ENCODE results near the gene MCRIP1. TPM values are rescaled to one million over a fixed set of nuclear protein-coding genes. Genes with fewer than 3 reads are reported as not detected.

Gene MCRIP1
- total and polyA plus RNA-seq, 2 donors (not counting 1 experiment from before 2014, with no cell fraction given): 69.7 to 84.0 TPM

DNA sequence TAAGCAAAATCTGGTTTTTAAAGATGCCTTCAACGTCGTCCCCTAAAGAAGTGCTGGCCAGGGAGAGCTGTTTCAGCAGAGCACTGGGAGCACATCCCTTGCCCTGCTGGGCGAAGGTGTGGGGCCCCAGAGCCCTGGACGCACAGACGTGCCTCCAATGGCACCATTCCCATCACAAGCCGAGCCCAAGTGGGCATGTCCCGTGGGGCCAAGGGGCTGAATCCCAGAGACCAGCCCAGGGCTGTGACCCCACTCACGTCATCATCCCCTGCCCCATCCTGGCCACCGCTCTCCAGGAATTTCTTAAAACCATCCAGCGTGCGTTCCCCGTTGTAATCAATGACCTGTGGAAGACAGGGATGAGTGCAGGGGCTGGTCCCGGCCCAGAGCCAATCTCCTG is 11.8 kb upstream of the MCRIP1 start:
- 98% methylated on average over 12 of the region's 13 CpGs for WGBS (ENCODE audit: insufficient coverage)
- Histone ChIP-seq H3K27ac (ENCODE audit: low read length in 2 of 2) (no peak overlapping the region), H3K9me3 (ENCODE audit: control extremely low read depth in 1 of 3, control insufficient read depth in 2 of 3, insufficient read depth in 1 of 3, low read length in 2 of 3) (no peaks in the 10 kb centered on the region), H3K79me2 (ENCODE audit: control insufficient read depth, insufficient read depth, low read length) (no peaks in the 10 kb centered on the region), H3K36me3 (replicated peaks in 1 of 2; ENCODE audit: control extremely low read depth in 1 of 2, control insufficient read depth in 1 of 2, extremely low read depth in 1 of 2, insufficient read depth in 2 of 2, low read length in 1 of 2) (peaks cover 3 to 47% of the 10 kb centered on the region in 2 experiments), H3K9ac (ENCODE audit: low read length) (no peak overlapping the region), H2AFZ (ENCODE audit: insufficient read depth, low read depth, low read length, poor library complexity, severe bottlenecking) (no peak overlapping the region), H3K4me1 (ENCODE audit: control insufficient read depth in 2 of 2, insufficient read depth in 2 of 2, low read length in 2 of 2) (no peaks in the 10 kb centered on the region), H3K4me3 (ENCODE audit: control extremely low read depth in 1 of 5, extremely low read depth in 1 of 5, insufficient read depth in 1 of 5, low read depth in 2 of 5, low read length in 4 of 5) (no peak overlapping the region), H3K27me3 (replicated peaks in 1 of 4; ENCODE audit: control extremely low read depth in 1 of 4, control insufficient read depth in 3 of 4, insufficient read depth in 4 of 4, low read length in 3 of 4) (no peaks in the 10 kb centered on the region), H3K4me2 (replicated peaks; ENCODE audit: low read depth, low read length, poor library complexity, severe bottlenecking) (no peak overlapping the region), H4K20me1 (ENCODE audit: control insufficient read depth, insufficient read depth, low read length, poor library complexity, severe bottlenecking) (no peaks in the 10 kb centered on the region)
- POLR2A ChIA-PET: no interaction called here
- Mint-ChIP-seq H3K27ac (no peak overlapping the region), H3K27me3 (no peaks in the 10 kb centered on the region), H3K4me3 (no peak overlapping the region), H3K4me1 (no peaks in the 10 kb centered on the region), H3K9me3 (ENCODE audit: insufficient read depth) (no peaks in the 10 kb centered on the region)
- DNase-seq: no peak
- no peak for ATAC-seq (ENCODE audit: low read depth)
- intact Hi-C loops (cut with micrococcal nuclease): no loop called here
- CTCF ChIA-PET: no interaction called here
- TF ChIP-seq EZH2 (IDR thresholded peaks at IDR 0.05; ENCODE audit: borderline replicate concordance, insufficient read depth, low read depth, low read length, poor library complexity, severe bottlenecking): no peak
- TF ChIP-seq, protein P1, sequence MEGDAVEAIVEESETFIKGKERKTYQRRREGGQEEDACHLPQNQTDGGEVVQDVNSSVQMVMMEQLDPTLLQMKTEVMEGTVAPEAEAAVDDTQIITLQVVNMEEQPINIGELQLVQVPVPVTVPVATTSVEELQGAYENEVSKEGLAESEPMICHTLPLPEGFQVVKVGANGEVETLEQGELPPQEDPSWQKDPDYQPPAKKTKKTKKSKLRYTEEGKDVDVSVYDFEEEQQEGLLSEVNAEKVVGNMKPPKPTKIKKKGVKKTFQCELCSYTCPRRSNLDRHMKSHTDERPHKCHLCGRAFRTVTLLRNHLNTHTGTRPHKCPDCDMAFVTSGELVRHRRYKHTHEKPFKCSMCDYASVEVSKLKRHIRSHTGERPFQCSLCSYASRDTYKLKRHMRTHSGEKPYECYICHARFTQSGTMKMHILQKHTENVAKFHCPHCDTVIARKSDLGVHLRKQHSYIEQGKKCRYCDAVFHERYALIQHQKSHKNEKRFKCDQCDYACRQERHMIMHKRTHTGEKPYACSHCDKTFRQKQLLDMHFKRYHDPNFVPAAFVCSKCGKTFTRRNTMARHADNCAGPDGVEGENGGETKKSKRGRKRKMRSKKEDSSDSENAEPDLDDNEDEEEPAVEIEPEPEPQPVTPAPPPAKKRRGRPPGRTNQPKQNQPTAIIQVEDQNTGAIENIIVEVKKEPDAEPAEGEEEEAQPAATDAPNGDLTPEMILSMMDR (IDR thresholded peaks at IDR 0.05): no peak

DNA sequence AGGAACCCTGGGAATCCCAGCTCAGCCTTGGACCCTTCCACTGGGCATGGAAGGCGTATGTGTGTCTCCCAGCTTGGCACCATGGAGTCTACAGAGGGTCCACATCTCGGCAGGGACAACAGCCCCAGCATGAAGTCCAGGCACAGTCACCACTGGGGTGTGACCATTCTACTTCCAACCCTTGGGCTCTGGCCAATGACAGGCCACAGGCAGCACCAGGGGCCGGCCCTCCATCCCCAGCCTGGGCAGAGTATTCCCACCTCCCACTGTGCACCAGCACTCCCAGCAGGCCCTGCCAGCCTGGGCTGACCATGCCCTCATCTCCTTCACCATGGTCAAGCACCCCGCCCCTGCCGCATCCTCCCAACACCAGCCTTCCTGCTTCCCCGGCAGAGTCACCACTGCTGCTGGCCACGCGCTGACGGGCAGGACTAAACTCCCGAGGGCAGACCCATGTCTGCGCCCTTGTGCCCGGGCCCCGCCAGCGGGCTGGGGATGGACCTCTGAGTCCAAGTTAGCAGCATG is 11.3 kb upstream of the MCRIP1 start:
- ATAC-seq (ENCODE audit: low read depth) (no peak), DNase-seq (no peak)
- Mint-ChIP-seq H3K9me3 (ENCODE audit: insufficient read depth) (no peaks in the 10 kb centered on the region), H3K4me3 (no peak overlapping the region), H3K27ac (no peak overlapping the region), H3K4me1 (no peaks in the 10 kb centered on the region), H3K27me3 (no peaks in the 10 kb centered on the region)
- Histone ChIP-seq H3K79me2 (ENCODE audit: control insufficient read depth, insufficient read depth, low read length) (no peaks in the 10 kb centered on the region), H2AFZ (ENCODE audit: insufficient read depth, low read depth, low read length, poor library complexity, severe bottlenecking) (no peak overlapping the region), H4K20me1 (ENCODE audit: control insufficient read depth, insufficient read depth, low read length, poor library complexity, severe bottlenecking) (no peaks in the 10 kb centered on the region), H3K27ac (ENCODE audit: low read length in 2 of 2) (no peak overlapping the region), H3K36me3 (replicated peaks in 1 of 2; ENCODE audit: control extremely low read depth in 1 of 2, control insufficient read depth in 1 of 2, extremely low read depth in 1 of 2, insufficient read depth in 2 of 2, low read length in 1 of 2) (peaks cover 3 to 47% of the 10 kb centered on the region in 2 experiments), H3K27me3 (replicated peaks in 1 of 4; ENCODE audit: control extremely low read depth in 1 of 4, control insufficient read depth in 3 of 4, insufficient read depth in 4 of 4, low read length in 3 of 4) (no peaks in the 10 kb centered on the region), H3K4me2 (replicated peaks; ENCODE audit: low read depth, low read length, poor library complexity, severe bottlenecking) (no peak overlapping the region), H3K4me1 (ENCODE audit: control insufficient read depth in 2 of 2, insufficient read depth in 2 of 2, low read length in 2 of 2) (no peaks in the 10 kb centered on the region), H3K9ac (ENCODE audit: low read length) (no peak overlapping the region), H3K9me3 (ENCODE audit: control extremely low read depth in 1 of 3, control insufficient read depth in 2 of 3, insufficient read depth in 1 of 3, low read length in 2 of 3) (no peaks in the 10 kb centered on the region), H3K4me3 (ENCODE audit: control extremely low read depth in 1 of 5, extremely low read depth in 1 of 5, insufficient read depth in 1 of 5, low read depth in 2 of 5, low read length in 4 of 5) (no peak overlapping the region)
- 95% methylated on average over 14 of the region's 14 CpGs for WGBS (ENCODE audit: insufficient coverage)
- intact Hi-C loops (cut with micrococcal nuclease): no loop called here
- ChIA-PET POLR2A (interaction anchor here (0.6 kb wide), 1 partner anchor 331 kb away, joined by 9 read pairs; no protein-coding TSS in a partner anchor), CTCF (no interaction called here)
- TF ChIP-seq EZH2 (IDR thresholded peaks at IDR 0.05; ENCODE audit: borderline replicate concordance, insufficient read depth, low read depth, low read length, poor library complexity, severe bottlenecking): no peak
- TF ChIP-seq, protein P1 (IDR thresholded peaks at IDR 0.05): no peak

Data from B cell (primary cell).